ENCODE results near the gene HS3ST5.

HS3ST5 gene

DNA sequence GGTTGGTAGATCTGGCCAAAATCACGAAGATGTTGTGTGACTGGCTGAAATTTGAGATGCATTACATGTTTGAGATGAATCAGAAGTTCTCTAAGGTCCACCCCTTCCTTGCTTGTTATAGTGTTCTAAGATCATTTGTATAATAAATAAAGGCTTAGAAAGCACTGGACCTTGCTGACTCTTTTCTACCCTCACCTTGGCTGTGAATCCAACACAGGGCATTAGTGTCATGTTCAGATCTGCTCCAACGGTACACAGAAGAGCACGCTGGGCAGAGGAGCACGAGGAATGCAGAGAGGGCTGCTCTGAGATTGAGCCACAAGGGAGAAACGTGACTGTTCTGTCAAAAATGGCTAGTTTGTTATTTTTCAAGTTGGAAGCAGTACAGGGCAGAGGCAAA is 202.4 kb downstream of the HS3ST5 start:
- no peaks in the 10 kb centered on the region for H3K27me3 ChIP-seq
- no peaks in the 10 kb centered on the region for H3K36me3 ChIP-seq
- no peak overlapping the region for H3K4me3 ChIP-seq (ENCODE audit: low read depth in 1 of 2, low read length in 1 of 2)
- no peaks in the 10 kb centered on the region for H3K4me1 ChIP-seq (ENCODE audit: control insufficient read depth in 1 of 2, insufficient read depth in 1 of 2, low read depth in 1 of 2, low read length in 1 of 2)
- TF ChIP-seq, protein P1, sequence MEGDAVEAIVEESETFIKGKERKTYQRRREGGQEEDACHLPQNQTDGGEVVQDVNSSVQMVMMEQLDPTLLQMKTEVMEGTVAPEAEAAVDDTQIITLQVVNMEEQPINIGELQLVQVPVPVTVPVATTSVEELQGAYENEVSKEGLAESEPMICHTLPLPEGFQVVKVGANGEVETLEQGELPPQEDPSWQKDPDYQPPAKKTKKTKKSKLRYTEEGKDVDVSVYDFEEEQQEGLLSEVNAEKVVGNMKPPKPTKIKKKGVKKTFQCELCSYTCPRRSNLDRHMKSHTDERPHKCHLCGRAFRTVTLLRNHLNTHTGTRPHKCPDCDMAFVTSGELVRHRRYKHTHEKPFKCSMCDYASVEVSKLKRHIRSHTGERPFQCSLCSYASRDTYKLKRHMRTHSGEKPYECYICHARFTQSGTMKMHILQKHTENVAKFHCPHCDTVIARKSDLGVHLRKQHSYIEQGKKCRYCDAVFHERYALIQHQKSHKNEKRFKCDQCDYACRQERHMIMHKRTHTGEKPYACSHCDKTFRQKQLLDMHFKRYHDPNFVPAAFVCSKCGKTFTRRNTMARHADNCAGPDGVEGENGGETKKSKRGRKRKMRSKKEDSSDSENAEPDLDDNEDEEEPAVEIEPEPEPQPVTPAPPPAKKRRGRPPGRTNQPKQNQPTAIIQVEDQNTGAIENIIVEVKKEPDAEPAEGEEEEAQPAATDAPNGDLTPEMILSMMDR (IDR thresholded peaks at IDR 0.05): no peak
- no peaks in the 10 kb centered on the region for H3K9me3 ChIP-seq
- no peak overlapping the region for H3K27ac ChIP-seq

GRCh38 chr6:114138577-114139248 is 204.1 kb downstream of the HS3ST5 start:
- Histone ChIP-seq H3K4me3 (ENCODE audit: low read depth in 1 of 2, low read length in 1 of 2) (no peak overlapping the region), H3K4me1 (ENCODE audit: control insufficient read depth in 1 of 2, insufficient read depth in 1 of 2, low read depth in 1 of 2, low read length in 1 of 2) (no peaks in the 10 kb centered on the region), H3K27me3 (no peaks in the 10 kb centered on the region), H3K9me3 (no peaks in the 10 kb centered on the region), H3K36me3 (no peaks in the 10 kb centered on the region), H3K27ac (no peak overlapping the region)
- TF ChIP-seq, protein P1 (IDR thresholded peaks at IDR 0.05): no peak

- no peaks in the 10 kb centered on the region for H3K4me1 ChIP-seq (ENCODE audit: control insufficient read depth in 1 of 2, insufficient read depth in 1 of 2, low read depth in 1 of 2, low read length in 1 of 2)
- no peaks in the 10 kb centered on the region for H3K9me3 ChIP-seq
- no peaks in the 10 kb centered on the region for H3K27me3 ChIP-seq
- no peaks in the 10 kb centered on the region for H3K36me3 ChIP-seq
- no peak overlapping the region for H3K27ac ChIP-seq
- TF ChIP-seq, protein P1 (IDR thresholded peaks at IDR 0.05): no peak
- no peak overlapping the region for H3K4me3 ChIP-seq (ENCODE audit: low read depth in 1 of 2, low read length in 1 of 2)
Measured at GRCh38 chr6:114135363-114135971, 207.4 kb downstream of the HS3ST5 start.

DNA sequence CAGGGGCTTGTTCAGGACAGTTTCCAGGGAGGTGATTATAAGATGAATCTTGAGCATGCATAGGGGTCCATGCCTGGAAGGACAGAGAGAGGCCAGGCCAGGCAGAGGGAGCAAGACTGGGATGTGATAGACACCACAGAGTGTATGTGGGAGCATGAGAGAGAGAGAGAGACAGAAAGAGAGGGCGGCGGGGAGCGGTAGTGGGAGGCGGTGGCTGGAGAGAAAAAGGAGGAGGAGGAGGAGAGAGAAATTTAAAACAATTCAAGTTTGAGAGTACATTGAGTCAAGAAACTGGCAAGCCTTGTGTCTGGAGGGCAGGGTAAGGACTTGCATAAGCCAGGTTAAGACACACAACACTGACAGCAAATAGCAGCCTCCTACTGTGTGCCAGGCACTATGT is 209.0 kb downstream of the HS3ST5 start:
- Histone ChIP-seq H3K4me3 (ENCODE audit: low read depth in 1 of 2, low read length in 1 of 2) (no peak overlapping the region), H3K27ac (no peak overlapping the region), H3K27me3 (no peaks in the 10 kb centered on the region), H3K4me1 (ENCODE audit: control insufficient read depth in 1 of 2, insufficient read depth in 1 of 2, low read depth in 1 of 2, low read length in 1 of 2) (no peaks in the 10 kb centered on the region), H3K9me3 (no peaks in the 10 kb centered on the region), H3K36me3 (no peaks in the 10 kb centered on the region)
- TF ChIP-seq, protein P1 (IDR thresholded peaks at IDR 0.05): no peak

- no peaks in the 10 kb centered on the region for H3K9me3 ChIP-seq
- no peak overlapping the region for H3K4me3 ChIP-seq (ENCODE audit: low read depth in 1 of 2, low read length in 1 of 2)
- H3K27me3 ChIP-seq: no peaks in the 10 kb centered on the region
- H3K27ac ChIP-seq: no peak overlapping the region
- TF ChIP-seq, protein P1 (IDR thresholded peaks at IDR 0.05): no peak
- no peaks in the 10 kb centered on the region for H3K4me1 ChIP-seq (ENCODE audit: control insufficient read depth in 1 of 2, insufficient read depth in 1 of 2, low read depth in 1 of 2, low read length in 1 of 2)
- no peaks in the 10 kb centered on the region for H3K36me3 ChIP-seq
Measured at GRCh38 chr6:114131945-114132344, 210.9 kb downstream of the HS3ST5 start.
